SK-N-SH (cell line): ENCODE measurements around the gene TDP2. TPM values are rescaled to one million over a fixed set of nuclear protein-coding genes. Genes with fewer than 3 reads are reported as not detected.

Experiments
- CTCF ChIA-PET: fragments of 300-600, 350-600 bp; formaldehyde crosslinking; extraction: SDS; loops from one replicate; lab custom pipeline; 2021; lab: Yijun Ruan, JAX
- POLR2A ChIA-PET: fragments of 350-600 bp; sonication (Branson Sonifier 250); formaldehyde crosslinking; extraction: SDS; loops from one replicate; lab custom pipeline; 2020; ENCODE audit warnings: antibody characterized with exemption, inconsistent platforms; lab: Yijun Ruan, JAX
- DNase-seq: peaks from one replicate; pipeline ENCODE4 v3.0.0; 2012
- H2AFZ ChIP-seq: fragments of 200-600 bp; sonication (generic); 2 replicates; pipeline ENCODE4 v1.8.1; 2016; ENCODE audit warnings: antibody characterized with exemption, mild to moderate bottlenecking, low read depth
- H3F3A ChIP-seq: fragments of 200-600 bp; sonication (generic); replicated peaks from 2 replicates; pipeline ENCODE3; 2016; ENCODE audit warnings: antibody characterized with exemption, mild to moderate bottlenecking; ENCODE audit not compliant: insufficient read depth
- H3K27ac ChIP-seq, 2 experiments: fragments of 200-500 bp in 1 of 2; fragments of 200-600 bp in 1 of 2; sonication (Bioruptor generic) in 1 of 2; sonication (generic), shearing (Covaris generic) in 1 of 2; 2 replicates each; pipeline versions ENCODE4 v1.5.1 to v1.6.1; 2014 to 2016; ENCODE audit warnings: low read depth in 2 of 2, inconsistent platforms in 1 of 2, low read length in 1 of 2, mild to moderate bottlenecking in 1 of 2, mixed read lengths in 1 of 2
- H3K27me3 ChIP-seq: fragments of 200-600 bp; sonication (generic), shearing (Covaris generic); 2 replicates; pipeline ENCODE4 v1.6.1; 2016; ENCODE audit warnings: mixed run types; ENCODE audit not compliant: insufficient read depth
- H3K36me3 ChIP-seq, 2 experiments: fragments of 200-500 bp in 1 of 2; fragments of 200-600 bp in 1 of 2; sonication (Bioruptor generic) in 1 of 2; sonication (generic) in 1 of 2; replicated peaks in 1 of 2; 2 replicates each; pipeline versions ENCODE3 to v1.5.1; 2014 to 2016; ENCODE audit warnings: low read length in 1 of 2, mild to moderate bottlenecking in 1 of 2; ENCODE audit not compliant: insufficient read depth in 2 of 2, control insufficient read depth in 1 of 2
- H3K4me1 ChIP-seq, 2 experiments: fragments of 200-500 bp in 1 of 2; fragments of 200-600 bp in 1 of 2; sonication (Bioruptor generic) in 1 of 2; sonication (generic), shearing (Covaris generic) in 1 of 2; 2 replicates each; pipeline versions ENCODE4 v1.5.1 to v1.6.1; 2014 to 2016; ENCODE audit warnings: low read depth in 1 of 2, low read length in 1 of 2, mixed run types in 1 of 2; ENCODE audit not compliant: insufficient read depth in 2 of 2, control insufficient read depth in 1 of 2
- H3K4me2 ChIP-seq: fragments of 200-600 bp; sonication (generic), shearing (Covaris generic); 2 replicates; pipeline ENCODE4 v1.6.1; 2017; ENCODE audit warnings: mixed run types
- H3K4me3 ChIP-seq, 2 experiments: fragments of 200-500 bp in 1 of 2; fragments of 200-600 bp in 1 of 2; sonication (Bioruptor generic) in 1 of 2; sonication (generic), shearing (Covaris generic) in 1 of 2; 2 replicates each; pipeline versions ENCODE4 v1.5.1 to v1.8.1; 2014 to 2016; ENCODE audit warnings: low read depth in 2 of 2, inconsistent platforms in 1 of 2, low read length in 1 of 2, mild to moderate bottlenecking in 1 of 2, mixed read lengths in 1 of 2, moderate library complexity in 1 of 2
- H3K79me2 ChIP-seq: fragments of 200-600 bp; sonication (generic); 2 replicates; pipeline ENCODE4 v1.8.1; 2017; ENCODE audit warnings: mild to moderate bottlenecking; ENCODE audit not compliant: insufficient read depth
- H3K9ac ChIP-seq: fragments of 200-600 bp; sonication (generic); 2 replicates; pipeline ENCODE4 v1.6.1; 2017; ENCODE audit warnings: mixed run types
- H3K9me2 ChIP-seq: fragments of 200-600 bp; sonication (generic); 2 replicates; pipeline ENCODE4 v1.6.1; 2017; ENCODE audit warnings: mixed run types
- H3K9me3 ChIP-seq: fragments of 200-600 bp; sonication (generic); 2 replicates; pipeline ENCODE4 v1.6.1; 2017; ENCODE audit warnings: mixed run types, mild to moderate bottlenecking, moderate library complexity
- H4K20me1 ChIP-seq: fragments of 200-600 bp; sonication (generic); 2 replicates; pipeline ENCODE4 v1.6.1; 2017; ENCODE audit warnings: mild to moderate bottlenecking, mixed run types; ENCODE audit not compliant: insufficient read depth
- EZH2phosphoT487 ChIP-seq: fragments of 200-600 bp; sonication (generic); IDR thresholded peaks from 2 replicates; pipeline ENCODE4 v1.6.1; 2017; ENCODE audit warnings: low read depth, mixed run types, mild to moderate bottlenecking, antibody characterized with exemption, moderate library complexity, borderline replicate concordance
- FOSL2 ChIP-seq: IDR thresholded peaks from 2 replicates; pipeline ENCODE4 v1.4.0; 2012; ENCODE audit warnings: low read depth, mild to moderate bottlenecking, moderate library complexity, borderline replicate concordance
- FOXM1 ChIP-seq: IDR thresholded peaks from 2 replicates; pipeline ENCODE4 v1.4.0; 2012; ENCODE audit warnings: low read depth, mild to moderate bottlenecking
- GABPA ChIP-seq: IDR thresholded peaks from 2 replicates; pipeline ENCODE4 v1.4.0; 2012; ENCODE audit warnings: low read depth, mild to moderate bottlenecking
- RFX5 ChIP-seq: IDR thresholded peaks from 2 replicates; pipeline ENCODE4 v1.6.1; 2012; ENCODE audit warnings: mild to moderate bottlenecking, improper control_type of control experiment, low read length
- SIN3A ChIP-seq: IDR thresholded peaks from 2 replicates; pipeline ENCODE4 v1.6.1; 2012; ENCODE audit warnings: low read depth, mild to moderate bottlenecking, low read length, moderate library complexity, borderline replicate concordance
- SMC3 ChIP-seq: IDR thresholded peaks from 2 replicates; pipeline ENCODE4 v1.6.1; 2012; ENCODE audit warnings: low read depth, low read length, improper control_type of control experiment
- TAF1 ChIP-seq: IDR thresholded peaks from 2 replicates; pipeline ENCODE4 v1.6.1; 2012; ENCODE audit warnings: low read depth, mild to moderate bottlenecking, low read length, moderate library complexity, borderline replicate concordance
- TEAD4 ChIP-seq: IDR thresholded peaks from 2 replicates; pipeline ENCODE4 v1.4.0; 2012; ENCODE audit warnings: mild to moderate bottlenecking, borderline replicate concordance; ENCODE audit not compliant: insufficient read depth
- YY1 ChIP-seq: IDR thresholded peaks from 2 replicates; pipeline ENCODE4 v1.4.0; 2012; ENCODE audit warnings: low read depth, mild to moderate bottlenecking
- WGBS: methylation state at CpG from one replicate; pipeline ENCODE4 v1.1.6; 2017; ENCODE audit warnings: low lambda C conversion rate; 5-methylcytosine and 5-hydroxymethylcytosine counted together
- polyA plus RNA-seq, 3 experiments: library from polyadenylated mRNA; depleted of rRNA; stranded (reverse); fragments of >200 nt; gene quantifications; 2 replicates each; pipeline ENCODE4 v1.2.3, GENCODE V29; 2012
- TF ChIP-seq, protein P1 (sequence below): IDR thresholded peaks from 2 replicates; pipeline ENCODE4 v1.4.0; 2012; ENCODE audit warnings: low read depth, borderline replicate concordance
- TF ChIP-seq, protein P2 (sequence below): fragments of 150-350 bp; IDR thresholded peaks from 2 replicates; pipeline ENCODE4 v1.6.1; 2016; ENCODE audit warnings: mild to moderate bottlenecking, low read depth, low read length
- TF ChIP-seq, protein P3 (sequence below): IDR thresholded peaks from 2 replicates; pipeline ENCODE4 v1.4.0; 2012; ENCODE audit warnings: low read depth
- TF ChIP-seq, protein P4 (sequence below): fragments of 150-350 bp; IDR thresholded peaks from 2 replicates; pipeline ENCODE4 v1.6.1; 2017; ENCODE audit warnings: antibody characterized with exemption, low read length, low read depth, borderline replicate concordance
- TF ChIP-seq, protein P5 (sequence below): IDR thresholded peaks from 2 replicates; pipeline ENCODE4 v1.4.0; 2012; ENCODE audit warnings: low read depth, borderline replicate concordance

The TDP2 gene
- polyA plus RNA-seq, 1 of the 3 experiments (the other 2 are of a cell fraction): 20.0 TPM

DNA sequence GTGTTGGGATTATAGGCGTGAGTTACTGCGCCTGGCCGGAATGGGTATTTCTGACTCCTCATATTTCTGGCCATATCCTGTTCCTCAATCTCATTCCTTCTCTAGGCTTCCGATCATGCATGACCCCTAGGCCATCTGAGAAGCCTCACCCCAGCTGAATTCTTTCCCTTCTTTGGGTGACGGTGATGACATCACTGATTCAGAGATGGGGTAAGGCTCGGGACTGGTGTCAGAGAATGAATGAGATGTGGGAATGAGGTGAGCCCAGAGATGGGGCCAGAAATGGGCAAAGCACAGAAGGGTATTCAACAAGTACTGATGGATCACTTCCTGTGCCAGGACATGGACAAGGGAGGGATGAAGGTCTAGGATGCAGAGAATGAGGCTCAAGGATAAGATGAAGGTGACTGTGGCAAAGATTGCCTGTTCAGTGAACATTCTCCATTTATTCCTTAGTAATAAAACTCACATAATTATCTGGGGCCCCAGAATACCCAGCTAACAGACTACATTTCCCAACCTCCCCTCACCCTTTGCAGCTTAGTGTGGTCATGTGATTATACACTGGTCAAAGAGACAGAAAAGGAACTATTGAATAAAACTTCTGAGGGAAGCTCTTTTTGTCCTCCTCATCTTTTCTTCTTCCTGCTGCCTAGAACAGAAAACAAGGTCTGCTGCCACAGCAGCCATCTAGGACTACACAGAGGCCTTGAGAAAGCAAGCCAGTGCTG, 60.3 kb downstream of the TDP2 start:
- H2AFZ ChIP-seq: no peak overlapping the region
- H3K9ac ChIP-seq: no peak overlapping the region
- H3K27ac ChIP-seq: no peak overlapping the region
- TF ChIP-seq TEAD4 (no peak), TAF1 (no peak), RFX5 (no peak), FOXM1 (no peak), FOSL2 (no peak)
- TF ChIP-seq, protein P1, sequence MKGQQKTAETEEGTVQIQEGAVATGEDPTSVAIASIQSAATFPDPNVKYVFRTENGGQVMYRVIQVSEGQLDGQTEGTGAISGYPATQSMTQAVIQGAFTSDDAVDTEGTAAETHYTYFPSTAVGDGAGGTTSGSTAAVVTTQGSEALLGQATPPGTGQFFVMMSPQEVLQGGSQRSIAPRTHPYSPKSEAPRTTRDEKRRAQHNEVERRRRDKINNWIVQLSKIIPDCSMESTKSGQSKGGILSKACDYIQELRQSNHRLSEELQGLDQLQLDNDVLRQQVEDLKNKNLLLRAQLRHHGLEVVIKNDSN: no peak
- TF ChIP-seq, protein P2, sequence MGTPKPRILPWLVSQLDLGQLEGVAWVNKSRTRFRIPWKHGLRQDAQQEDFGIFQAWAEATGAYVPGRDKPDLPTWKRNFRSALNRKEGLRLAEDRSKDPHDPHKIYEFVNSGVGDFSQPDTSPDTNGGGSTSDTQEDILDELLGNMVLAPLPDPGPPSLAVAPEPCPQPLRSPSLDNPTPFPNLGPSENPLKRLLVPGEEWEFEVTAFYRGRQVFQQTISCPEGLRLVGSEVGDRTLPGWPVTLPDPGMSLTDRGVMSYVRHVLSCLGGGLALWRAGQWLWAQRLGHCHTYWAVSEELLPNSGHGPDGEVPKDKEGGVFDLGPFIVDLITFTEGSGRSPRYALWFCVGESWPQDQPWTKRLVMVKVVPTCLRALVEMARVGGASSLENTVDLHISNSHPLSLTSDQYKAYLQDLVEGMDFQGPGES: no peak
- TF ChIP-seq, protein P3, sequence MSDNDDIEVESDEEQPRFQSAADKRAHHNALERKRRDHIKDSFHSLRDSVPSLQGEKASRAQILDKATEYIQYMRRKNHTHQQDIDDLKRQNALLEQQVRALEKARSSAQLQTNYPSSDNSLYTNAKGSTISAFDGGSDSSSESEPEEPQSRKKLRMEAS: no peak
- no peaks in the 10 kb centered on the region for H3K27me3 ChIP-seq
- ChIA-PET POLR2A (no interaction called here), CTCF (interaction anchor here (2.1 kb wide), 1 partner anchor 14 kb away, joined by 5 read pairs; no protein-coding TSS in a partner anchor)
- no peak overlapping the region for H3K4me2 ChIP-seq
- no peaks in the 10 kb centered on the region for H3K4me1 ChIP-seq
- WGBS: 84% methylated on average over 6 of the region's 6 CpGs
- H4K20me1 ChIP-seq: no peaks in the 10 kb centered on the region
- H3F3A ChIP-seq: no peaks in the 10 kb centered on the region
- no peak overlapping the region for H3K4me3 ChIP-seq
- no peaks in the 10 kb centered on the region for H3K36me3 ChIP-seq
- no peaks in the 10 kb centered on the region for H3K9me2 ChIP-seq
- H3K9me3 ChIP-seq: no peaks in the 10 kb centered on the region
- no peak for DNase-seq
- H3K79me2 ChIP-seq: no peaks in the 10 kb centered on the region

DNA sequence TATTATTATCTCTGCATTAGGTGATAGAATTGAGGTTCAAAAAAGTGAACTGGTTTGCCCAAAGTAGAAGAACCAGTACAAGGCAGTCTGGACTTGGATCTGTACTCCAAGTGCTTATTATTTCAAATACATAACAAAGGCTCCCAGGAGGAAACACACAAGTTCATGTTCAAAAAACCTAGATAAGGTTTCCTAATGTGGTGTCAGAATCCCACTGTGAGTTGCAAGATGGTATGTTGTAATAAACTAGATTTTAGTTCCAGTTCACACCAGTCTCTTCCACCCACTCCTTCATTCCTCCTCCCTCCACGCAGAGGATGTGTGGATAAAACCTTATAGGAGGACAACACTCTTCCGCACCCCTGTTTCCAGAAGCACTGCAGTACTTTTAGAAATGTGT, 63.5 kb downstream of the TDP2 start:
- H3K4me1 ChIP-seq: no peaks in the 10 kb centered on the region
- no peaks in the 10 kb centered on the region for H4K20me1 ChIP-seq
- 81% methylated on average over 2 of the region's 2 CpGs for WGBS
- no peaks in the 10 kb centered on the region for H3K9me2 ChIP-seq
- H3K79me2 ChIP-seq: no peaks in the 10 kb centered on the region
- TF ChIP-seq SMC3: no peak
- no peak for TF ChIP-seq GABPA
- TF ChIP-seq, protein P4, sequence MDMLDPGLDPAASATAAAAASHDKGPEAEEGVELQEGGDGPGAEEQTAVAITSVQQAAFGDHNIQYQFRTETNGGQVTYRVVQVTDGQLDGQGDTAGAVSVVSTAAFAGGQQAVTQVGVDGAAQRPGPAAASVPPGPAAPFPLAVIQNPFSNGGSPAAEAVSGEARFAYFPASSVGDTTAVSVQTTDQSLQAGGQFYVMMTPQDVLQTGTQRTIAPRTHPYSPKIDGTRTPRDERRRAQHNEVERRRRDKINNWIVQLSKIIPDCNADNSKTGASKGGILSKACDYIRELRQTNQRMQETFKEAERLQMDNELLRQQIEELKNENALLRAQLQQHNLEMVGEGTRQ: no peak
- no peak for TF ChIP-seq SIN3A
- TF ChIP-seq EZH2phosphoT487: no peak
- TF ChIP-seq, protein P3: no peak
- TF ChIP-seq YY1: no peak
- TF ChIP-seq, protein P5, sequence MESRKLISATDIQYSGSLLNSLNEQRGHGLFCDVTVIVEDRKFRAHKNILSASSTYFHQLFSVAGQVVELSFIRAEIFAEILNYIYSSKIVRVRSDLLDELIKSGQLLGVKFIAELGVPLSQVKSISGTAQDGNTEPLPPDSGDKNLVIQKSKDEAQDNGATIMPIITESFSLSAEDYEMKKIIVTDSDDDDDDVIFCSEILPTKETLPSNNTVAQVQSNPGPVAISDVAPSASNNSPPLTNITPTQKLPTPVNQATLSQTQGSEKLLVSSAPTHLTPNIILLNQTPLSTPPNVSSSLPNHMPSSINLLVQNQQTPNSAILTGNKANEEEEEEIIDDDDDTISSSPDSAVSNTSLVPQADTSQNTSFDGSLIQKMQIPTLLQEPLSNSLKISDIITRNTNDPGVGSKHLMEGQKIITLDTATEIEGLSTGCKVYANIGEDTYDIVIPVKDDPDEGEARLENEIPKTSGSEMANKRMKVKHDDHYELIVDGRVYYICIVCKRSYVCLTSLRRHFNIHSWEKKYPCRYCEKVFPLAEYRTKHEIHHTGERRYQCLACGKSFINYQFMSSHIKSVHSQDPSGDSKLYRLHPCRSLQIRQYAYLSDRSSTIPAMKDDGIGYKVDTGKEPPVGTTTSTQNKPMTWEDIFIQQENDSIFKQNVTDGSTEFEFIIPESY: no peak
- no peak overlapping the region for H3K4me2 ChIP-seq
- H3K36me3 ChIP-seq: no peaks in the 10 kb centered on the region
- DNase-seq: no peak
- no peak overlapping the region for H3K4me3 ChIP-seq
- no peaks in the 10 kb centered on the region for H3F3A ChIP-seq
- H2AFZ ChIP-seq: no peak overlapping the region
- ChIA-PET POLR2A (no interaction called here), CTCF (no interaction called here)
- H3K27me3 ChIP-seq: no peaks in the 10 kb centered on the region
- H3K9ac ChIP-seq: no peak overlapping the region
- no peaks in the 10 kb centered on the region for H3K9me3 ChIP-seq
- H3K27ac ChIP-seq: no peak overlapping the region
